Fibroblast of the aortic adventitia (primary cell): ENCODE results near the gene KRT72. TPM values are rescaled to one million over a fixed set of nuclear protein-coding genes. Genes with fewer than 3 reads are reported as not detected.

Source experiments
- DNase-seq: peaks from one replicate; pipeline ENCODE4 v3.0.0-alpha.2; 2010; ENCODE audit warnings: low read depth
- H3K4me3 ChIP-seq: 2 replicates; pipeline ENCODE4 v1.5.1; 2011; ENCODE audit warnings: low read depth, mild to moderate bottlenecking, control low read depth, low read length, moderate library complexity
- CTCF ChIP-seq: IDR thresholded peaks from 2 replicates; pipeline ENCODE4 v1.5.1; 2011; ENCODE audit warnings: mild to moderate bottlenecking, low read length, control low read depth, inconsistent platforms; ENCODE audit not compliant: insufficient read depth
- total RNA-seq: library from RNA; depleted of rRNA; stranded (reverse); fragments of >200 nt; gene quantifications from 2 replicates; pipeline ENCODE4 v1.2.3, GENCODE V29; 2012; ENCODE audit warnings: low replicate concordance

Gene KRT72
- total RNA-seq, 1 donor = not detected

- H3K4me3 ChIP-seq = no peak overlapping the region
- no peak for DNase-seq
Measured at GRCh38 chr12:52615912-52616311, 14.6 kb upstream of the KRT72 start.

GRCh38 chr12:52615208-52615868 is 14.1 kb upstream of the KRT72 start:
- no peak overlapping the region for H3K4me3 ChIP-seq
- TF ChIP-seq CTCF = no peak
- DNase-seq = no peak

More at GRCh38 chr12:52615912-52616311, 14.6 kb upstream of the KRT72 start:
- TF ChIP-seq CTCF = no peak

GRCh38 chr12:52614381-52615207 is 13.3 kb upstream of the KRT72 start:
- DNase-seq = no peak
- TF ChIP-seq CTCF = no peak
- H3K4me3 ChIP-seq = no peak overlapping the region

GRCh38 chr12:52613384-52614030 is 12.2 kb upstream of the KRT72 start:
- TF ChIP-seq CTCF = no peak
- H3K4me3 ChIP-seq = no peak overlapping the region
- no peak for DNase-seq

GRCh38 chr12:52612431-52613383 is 11.4 kb upstream of the KRT72 start:
- TF ChIP-seq CTCF = no peak
- no peak for DNase-seq
- no peak overlapping the region for H3K4me3 ChIP-seq

GRCh38 chr12:52611080-52611468 is 9.8 kb upstream of the KRT72 start:
- no peak for DNase-seq
- no peak overlapping the region for H3K4me3 ChIP-seq
- TF ChIP-seq CTCF = no peak
